Epidermal melanocyte (primary cell): ENCODE data around the gene HPS1.

Experiments used
- DNase-seq: peaks from one replicate; pipeline ENCODE4 v3.0.0; 2011; ENCODE audit warnings: low spot score; ENCODE audit not compliant: insufficient read length

HPS1 gene

GRCh38 chr10:98414578-98414931 is 32.2 kb downstream of the HPS1 start:
- no peak for DNase-seq

- no peak for DNase-seq
Observed at GRCh38 chr10:98411768-98412167, 35.0 kb downstream of the HPS1 start.

GRCh38 chr10:98411166-98411565 is 35.6 kb downstream of the HPS1 start:
- DNase-seq: no peak

- DNase-seq: no peak
Observed at GRCh38 chr10:98410759-98411158, 36.0 kb downstream of the HPS1 start.

GRCh38 chr10:98410135-98410743 is 36.5 kb downstream of the HPS1 start:
- no peak for DNase-seq

GRCh38 chr10:98408799-98409198 is 37.9 kb downstream of the HPS1 start:
- no peak for DNase-seq

- no peak for DNase-seq
Observed at GRCh38 chr10:98407744-98408241, 38.9 kb downstream of the HPS1 start.

GRCh38 chr10:98407017-98407743 is 39.6 kb downstream of the HPS1 start:
- DNase-seq: no peak

GRCh38 chr10:98405422-98405821 is 41.3 kb downstream of the HPS1 start:
- no peak for DNase-seq

GRCh38 chr10:98404571-98405359 is 42.0 kb downstream of the HPS1 start:
- DNase-seq: no peak

- DNase-seq: no peak
Observed at GRCh38 chr10:98403812-98404504, 42.8 kb downstream of the HPS1 start.

- no peak for DNase-seq
Observed at GRCh38 chr10:98402931-98403718, 43.6 kb downstream of the HPS1 start.

GRCh38 chr10:98402478-98402877 is 44.3 kb downstream of the HPS1 start:
- DNase-seq: no peak

- no peak for DNase-seq
Observed at GRCh38 chr10:98400482-98400881, 46.3 kb downstream of the HPS1 start.

- DNase-seq: no peak
Observed at GRCh38 chr10:98399784-98400183, 47.0 kb downstream of the HPS1 start.

- DNase-seq: no peak
Observed at GRCh38 chr10:98397089-98397600, 49.6 kb downstream of the HPS1 start.

GRCh38 chr10:98396096-98397063 is 50.4 kb downstream of the HPS1 start:
- DNase-seq: no peak

- no peak for DNase-seq
Observed at GRCh38 chr10:98394851-98395440, 51.8 kb downstream of the HPS1 start.

GRCh38 chr10:98391578-98391991 is 55.1 kb downstream of the HPS1 start:
- no peak for DNase-seq
